GM12872 (cell line): ENCODE measurements around the gene ITGA1.

Experiments used
- TF ChIP-seq, protein P1 (sequence below): IDR thresholded peaks from 3 replicates; pipeline ENCODE4 v1.5.1; 2011; ENCODE audit warnings: low read depth, mild to moderate bottlenecking, low read length, moderate library complexity; ENCODE audit not compliant: insufficient read depth

Gene ITGA1

DNA sequence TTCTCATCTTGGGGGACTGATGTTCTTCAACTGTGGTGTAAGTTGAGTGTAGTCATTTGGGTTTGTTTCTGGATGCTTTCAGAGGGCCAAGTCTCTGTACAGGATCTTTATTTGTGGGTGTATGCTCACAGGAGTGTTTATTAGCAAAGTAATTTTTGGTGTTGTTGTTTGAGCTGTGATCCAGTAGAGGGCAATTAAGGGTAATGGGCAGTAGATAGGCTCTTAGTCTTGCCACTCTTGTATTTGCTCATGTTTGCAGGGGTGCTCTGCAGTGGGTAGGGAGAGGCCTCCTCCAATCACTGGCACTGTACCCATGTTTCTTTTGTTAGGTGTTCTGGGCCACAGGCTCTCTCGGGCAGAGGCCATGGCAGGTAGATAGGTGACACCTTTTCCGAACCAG lies 155.6 kb downstream of the ITGA1 start:
- TF ChIP-seq, protein P1, sequence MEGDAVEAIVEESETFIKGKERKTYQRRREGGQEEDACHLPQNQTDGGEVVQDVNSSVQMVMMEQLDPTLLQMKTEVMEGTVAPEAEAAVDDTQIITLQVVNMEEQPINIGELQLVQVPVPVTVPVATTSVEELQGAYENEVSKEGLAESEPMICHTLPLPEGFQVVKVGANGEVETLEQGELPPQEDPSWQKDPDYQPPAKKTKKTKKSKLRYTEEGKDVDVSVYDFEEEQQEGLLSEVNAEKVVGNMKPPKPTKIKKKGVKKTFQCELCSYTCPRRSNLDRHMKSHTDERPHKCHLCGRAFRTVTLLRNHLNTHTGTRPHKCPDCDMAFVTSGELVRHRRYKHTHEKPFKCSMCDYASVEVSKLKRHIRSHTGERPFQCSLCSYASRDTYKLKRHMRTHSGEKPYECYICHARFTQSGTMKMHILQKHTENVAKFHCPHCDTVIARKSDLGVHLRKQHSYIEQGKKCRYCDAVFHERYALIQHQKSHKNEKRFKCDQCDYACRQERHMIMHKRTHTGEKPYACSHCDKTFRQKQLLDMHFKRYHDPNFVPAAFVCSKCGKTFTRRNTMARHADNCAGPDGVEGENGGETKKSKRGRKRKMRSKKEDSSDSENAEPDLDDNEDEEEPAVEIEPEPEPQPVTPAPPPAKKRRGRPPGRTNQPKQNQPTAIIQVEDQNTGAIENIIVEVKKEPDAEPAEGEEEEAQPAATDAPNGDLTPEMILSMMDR = peak; percentile 46; the same call in 1 of the 3 replicates

DNA sequence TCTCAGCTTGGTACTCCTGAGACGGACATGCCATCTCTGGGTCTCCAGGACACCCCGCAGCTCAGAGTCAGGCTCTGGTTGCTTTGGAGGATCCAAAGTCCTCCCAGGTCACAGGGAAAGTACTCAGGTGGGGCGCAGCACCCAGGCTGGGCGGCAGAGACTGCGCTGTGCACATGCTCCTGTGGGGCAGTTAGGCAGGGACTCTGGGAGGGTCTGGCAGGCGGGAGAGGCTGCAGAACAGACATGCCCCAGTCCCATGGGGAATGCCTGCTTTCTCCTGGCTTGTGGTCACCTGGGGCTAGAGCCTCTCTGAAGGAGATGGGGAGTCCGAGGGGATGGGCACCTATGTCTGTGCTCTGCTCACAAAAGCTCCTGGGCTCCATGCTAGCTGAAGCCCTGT lies 156.1 kb downstream of the ITGA1 start:
- TF ChIP-seq, protein P1 = no peak

- TF ChIP-seq, protein P1 = no peak
Measured at GRCh38 chr5:52945040-52945439, 157.3 kb downstream of the ITGA1 start.

DNA sequence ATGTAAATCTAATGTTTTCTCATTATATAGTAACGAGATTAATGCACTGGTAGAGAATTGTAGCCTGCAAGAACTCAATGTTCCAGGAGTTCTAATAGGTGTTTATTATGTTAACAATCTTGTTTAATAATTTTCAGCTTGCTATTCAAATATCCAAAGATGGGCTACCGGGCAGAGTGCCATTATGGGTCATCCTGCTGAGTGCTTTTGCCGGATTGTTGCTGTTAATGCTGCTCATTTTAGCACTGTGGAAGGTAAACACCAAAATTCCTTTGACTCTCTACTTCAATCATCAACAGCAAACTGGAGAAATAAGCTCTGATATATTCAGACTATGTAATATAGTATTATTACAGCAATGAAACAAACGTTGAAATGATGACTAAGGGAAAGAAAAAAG lies 159.5 kb downstream of the ITGA1 start:
- TF ChIP-seq, protein P1 = no peak

GRCh38 chr5:52947851-52948250 lies 160.1 kb downstream of the ITGA1 start:
- TF ChIP-seq, protein P1 = no peak

GRCh38 chr5:52948418-52949076 lies 160.8 kb downstream of the ITGA1 start:
- TF ChIP-seq, protein P1 = peak; percentile 73

DNA sequence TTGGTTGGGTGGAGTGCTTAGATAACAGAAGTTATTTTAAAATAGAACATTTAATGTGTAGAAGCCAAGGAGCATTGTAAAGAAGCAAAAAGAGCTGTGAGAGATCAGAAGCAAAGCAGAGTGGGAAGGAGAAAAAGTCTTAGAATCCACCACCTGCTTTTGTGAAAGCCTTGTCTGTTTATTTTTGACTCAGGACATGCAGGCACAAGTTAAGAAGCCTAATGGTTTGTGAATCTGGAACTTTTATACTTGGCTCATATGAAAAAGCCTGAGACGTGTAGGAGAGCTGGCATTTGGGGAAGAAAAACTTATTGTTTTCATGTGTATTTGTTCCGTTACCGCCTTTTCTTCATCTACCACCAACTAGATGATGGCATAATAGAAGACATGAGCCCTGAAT lies 163.0 kb downstream of the ITGA1 start:
- TF ChIP-seq, protein P1 = no peak

- TF ChIP-seq, protein P1 = no peak
Measured at GRCh38 chr5:52952483-52952882, 164.8 kb downstream of the ITGA1 start.
